Activated T-cell treated with anti-CD3 and anti-CD28 coated beads, Interleukin-2, amount 50 U/mL, for 48 hours (primary cell): ENCODE data around the gene TTBK1.

Source experiments
- DNase-seq, 2 experiments: peaks; one replicate each; pipeline ENCODE4 v3.0.0-alpha.2; 2020

The TTBK1 gene

DNA sequence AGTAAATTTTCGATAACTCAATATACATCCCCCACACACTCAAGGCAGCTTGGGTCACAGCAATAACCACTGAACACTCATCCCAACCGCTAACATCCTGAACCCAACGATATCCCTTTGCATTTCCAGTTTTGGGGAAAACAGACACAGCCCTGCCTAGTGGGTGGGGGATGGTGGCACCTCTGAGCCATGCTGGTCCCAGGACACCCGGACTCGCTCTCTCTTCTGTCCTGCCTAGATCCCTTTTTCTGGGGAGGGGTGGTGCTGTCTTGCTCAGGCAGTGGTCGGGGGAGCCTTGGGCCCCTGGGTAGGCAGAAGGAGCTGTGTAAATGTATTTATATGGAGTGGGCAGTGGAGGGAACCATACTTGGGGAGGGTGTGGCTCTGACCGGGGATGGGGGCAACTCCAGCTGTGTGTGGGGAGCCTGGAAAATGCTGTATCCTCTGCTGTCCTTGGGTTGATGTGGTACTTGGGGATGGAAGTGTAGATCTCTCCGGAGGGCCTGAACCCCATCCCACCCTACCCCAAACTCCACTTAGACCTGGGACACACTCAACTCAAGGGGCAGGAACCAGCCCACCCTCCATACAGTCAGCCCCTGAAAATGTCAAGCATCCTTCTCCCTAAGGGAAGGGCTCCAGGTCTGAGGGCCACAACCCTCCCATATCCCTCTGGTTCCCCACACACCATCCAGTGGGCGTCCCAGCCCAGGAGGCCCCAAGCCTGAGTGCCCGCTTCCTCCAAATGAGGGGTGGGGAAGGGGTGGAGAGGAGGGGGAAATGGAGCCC, 31.0 kb downstream of the TTBK1 start:
- DNase-seq: no peak

DNA sequence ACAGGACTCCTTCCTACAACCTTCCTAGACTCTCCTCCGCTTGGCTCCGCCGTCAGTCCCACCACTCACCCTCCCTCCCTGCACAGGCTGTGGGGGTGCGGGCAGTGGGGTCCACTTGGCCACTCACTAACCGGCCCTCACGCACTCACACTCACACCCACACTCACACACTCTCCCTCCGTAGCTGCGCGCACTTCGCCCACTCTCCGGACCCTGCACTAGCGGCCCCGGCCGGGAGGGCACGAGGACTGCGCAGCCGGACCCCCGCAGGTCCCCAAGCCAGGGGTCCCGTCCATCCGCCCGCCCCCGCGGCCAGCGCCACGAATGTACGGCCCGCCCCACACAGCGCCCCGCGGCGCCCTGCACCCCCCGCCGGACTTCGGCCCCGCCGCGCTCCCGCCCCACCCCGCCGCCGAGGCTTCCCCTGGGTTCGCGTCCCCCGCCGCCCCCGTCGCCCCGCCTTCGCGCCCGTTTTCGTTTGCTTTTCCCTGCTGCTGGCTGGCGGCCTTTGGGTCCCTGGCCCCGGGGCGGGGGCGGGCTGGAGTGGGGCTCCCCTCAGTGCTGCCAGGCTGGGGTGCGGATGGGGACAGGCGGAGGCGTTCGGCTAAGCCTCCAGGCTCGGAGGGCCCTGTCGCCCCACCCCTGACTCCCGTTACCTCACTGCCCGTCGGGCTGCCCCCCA, 31.8 kb downstream of the TTBK1 start:
- peak; percentile 35 to 43 for DNase-seq

DNA sequence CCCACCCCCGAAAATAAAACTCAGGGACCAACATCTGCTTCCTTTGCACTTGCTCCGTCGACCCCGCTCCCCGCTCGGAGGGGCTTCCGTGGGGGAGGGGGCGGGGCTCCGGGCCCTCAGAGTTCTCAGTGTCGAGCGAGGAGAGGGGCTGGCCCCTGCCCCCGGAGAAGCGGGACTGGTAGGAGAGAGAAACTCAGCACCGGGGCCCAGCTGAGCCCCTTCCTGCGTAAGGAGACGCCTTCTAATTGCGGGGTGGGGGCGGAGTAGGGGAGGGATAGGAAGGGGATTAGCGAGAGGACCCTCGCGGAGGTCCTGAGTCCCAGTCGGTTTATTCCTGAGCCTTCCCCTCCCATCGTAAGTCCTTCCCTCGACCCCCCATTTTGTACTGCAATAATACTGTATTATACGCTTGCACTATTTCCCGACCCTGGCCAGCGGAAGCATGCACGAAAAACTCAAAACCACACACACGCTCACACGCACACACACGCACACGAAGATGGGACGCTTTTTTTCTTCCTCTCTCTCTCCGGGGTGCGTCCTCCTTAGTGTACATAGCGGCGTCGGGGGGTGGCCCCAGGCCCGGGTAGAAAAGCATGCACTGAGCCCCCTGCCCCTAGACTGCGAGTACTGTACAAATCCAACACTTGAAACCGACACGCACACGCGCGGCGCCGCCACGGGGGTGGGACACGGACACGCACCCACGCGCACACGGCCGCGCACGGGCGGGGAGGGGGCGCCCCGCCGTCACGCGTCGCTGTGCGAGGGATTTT, 32.7 kb downstream of the TTBK1 start:
- peak; percentile 36 to 43 for DNase-seq

DNA sequence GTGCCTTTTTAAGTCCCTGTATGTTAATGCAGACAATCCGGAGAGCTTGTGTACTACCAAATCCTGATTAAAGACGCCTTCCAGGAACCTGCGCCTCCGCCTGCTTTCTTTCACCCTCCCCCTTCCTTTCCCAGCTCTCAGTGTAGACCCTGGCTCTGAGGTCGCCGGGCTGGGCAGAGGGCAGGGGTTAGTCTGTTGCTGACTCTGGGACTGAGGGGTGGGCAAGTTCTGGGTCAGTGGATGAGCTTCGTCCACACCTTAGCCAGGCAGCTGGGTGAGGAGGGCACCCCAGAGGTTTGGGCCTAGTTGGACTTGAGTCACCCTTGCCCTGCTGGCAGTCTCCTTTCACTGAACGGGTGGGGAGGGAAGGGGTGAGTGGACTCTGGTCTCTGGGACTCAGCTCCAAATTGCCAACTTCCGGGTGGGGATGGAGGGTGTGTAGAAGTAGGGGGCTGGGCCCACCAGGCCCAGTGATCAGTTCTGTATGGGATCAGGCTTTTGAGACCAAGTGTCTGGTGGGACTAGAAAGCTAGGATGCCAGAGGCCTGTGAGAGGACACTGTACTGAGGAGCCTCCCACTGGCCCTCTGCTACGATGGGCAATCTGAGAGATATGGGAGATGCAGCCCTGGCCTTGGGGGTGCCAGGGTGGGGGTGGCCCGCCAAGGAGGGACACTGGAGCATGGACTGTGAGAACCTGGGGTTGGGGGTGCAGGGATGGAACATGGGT, 33.5 kb downstream of the TTBK1 start:
- DNase-seq: no peak

DNA sequence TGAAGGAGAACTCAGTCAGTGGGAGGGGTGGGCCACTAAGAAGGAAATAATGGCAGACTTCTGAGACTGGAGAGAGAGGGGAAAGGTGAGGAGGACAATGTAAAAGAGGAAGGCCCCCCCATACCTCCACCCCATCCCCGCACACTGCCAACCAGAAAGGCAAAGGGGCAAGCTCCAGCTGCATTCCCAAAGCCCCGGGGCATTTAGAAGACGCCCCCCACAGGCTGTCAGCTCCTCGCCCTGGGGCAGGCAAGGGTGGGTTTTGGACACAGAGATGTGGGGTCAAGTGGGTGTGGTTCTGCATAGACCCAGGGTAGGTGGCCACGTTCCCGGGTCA, 34.0 kb downstream of the TTBK1 start:
- no peak for DNase-seq

DNA sequence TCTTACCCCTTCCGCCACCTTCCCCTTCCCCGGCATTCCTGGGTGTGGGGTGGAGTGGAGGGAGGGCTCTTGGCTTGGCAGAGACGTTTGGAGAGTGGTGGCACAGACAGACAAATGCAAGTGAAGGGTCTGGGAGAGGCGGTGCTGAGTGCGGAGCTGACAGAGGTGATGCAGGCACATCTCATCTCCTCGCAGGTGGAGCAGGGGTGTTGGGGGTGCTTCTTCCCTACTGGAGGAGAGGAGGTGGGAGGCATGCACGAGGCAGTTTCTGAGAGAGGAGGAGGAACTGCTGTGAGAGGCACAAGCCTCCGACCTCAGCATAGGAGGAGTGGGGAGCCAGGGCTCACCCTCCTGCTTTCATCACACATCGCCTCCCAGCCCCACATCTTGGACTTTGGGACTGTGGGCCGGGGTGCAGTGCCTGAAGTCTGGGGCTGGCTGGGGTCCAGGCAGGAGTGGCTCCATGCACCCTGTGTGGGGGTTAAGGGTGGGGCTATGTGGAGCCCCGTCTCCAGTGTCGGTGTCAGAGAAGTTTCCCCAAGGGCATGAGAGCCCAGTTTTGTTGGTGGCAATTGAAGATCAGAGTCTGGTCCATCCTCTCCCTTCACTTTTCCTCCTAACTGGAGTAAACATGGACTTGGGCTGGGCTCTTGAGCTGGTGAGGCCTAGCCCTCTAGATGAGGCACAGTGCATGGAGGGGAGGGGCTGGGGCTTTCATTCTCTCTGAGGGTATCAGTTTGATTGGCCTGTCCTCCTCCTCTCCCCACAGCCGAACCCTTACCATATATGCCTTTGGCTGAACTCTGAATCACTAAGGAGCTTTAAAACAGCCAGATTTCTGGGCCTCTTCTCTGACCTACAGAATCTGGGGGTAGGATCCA, 34.6 kb downstream of the TTBK1 start:
- DNase-seq: no peak

DNA sequence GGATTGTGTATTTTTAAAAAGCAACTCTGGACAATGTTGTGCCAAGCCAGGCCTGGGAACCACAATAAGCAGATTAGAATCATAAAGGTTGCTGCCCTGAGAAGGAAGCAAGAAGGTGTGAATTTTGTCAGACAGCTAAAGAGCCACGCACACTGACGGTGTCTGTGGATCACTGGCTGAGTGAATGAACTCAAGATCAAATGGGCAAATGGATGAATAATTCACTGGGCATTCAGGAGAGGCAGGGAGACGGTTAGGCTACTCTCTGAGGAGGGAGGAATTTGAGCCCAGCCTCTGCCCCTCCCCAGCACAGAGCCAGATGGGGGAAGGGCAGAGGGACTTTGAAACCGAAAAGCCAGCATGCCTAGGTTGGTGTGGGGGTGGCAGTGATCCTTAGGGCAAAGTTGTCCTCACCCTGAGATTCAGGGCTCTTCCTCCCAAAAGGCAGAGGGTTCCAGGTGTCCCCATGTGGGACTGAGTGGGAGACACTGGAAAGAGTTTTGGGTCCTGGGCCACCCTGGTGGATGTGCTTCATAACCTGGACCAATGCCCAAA, 35.3 kb downstream of the TTBK1 start:
- no peak for DNase-seq

DNA sequence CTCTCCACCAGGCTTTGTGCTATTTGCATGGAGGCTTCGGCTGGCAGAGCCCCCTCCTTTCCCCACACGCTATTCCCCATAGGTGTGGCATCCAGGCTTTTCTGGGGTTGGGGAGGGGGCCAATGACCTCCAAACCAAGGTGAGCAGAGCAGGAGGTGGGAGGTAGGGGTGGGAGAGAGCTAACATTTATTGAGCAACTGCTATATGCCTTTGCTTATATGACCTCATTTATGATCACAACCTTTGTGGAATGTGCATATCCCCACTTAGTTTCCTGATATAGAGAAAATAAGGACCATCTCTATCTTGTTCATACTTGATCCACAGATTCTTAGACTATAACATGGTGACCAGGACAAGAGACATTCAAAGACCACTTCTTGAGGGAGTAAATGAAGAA, 37.0 kb downstream of the TTBK1 start:
- no peak for DNase-seq

DNA sequence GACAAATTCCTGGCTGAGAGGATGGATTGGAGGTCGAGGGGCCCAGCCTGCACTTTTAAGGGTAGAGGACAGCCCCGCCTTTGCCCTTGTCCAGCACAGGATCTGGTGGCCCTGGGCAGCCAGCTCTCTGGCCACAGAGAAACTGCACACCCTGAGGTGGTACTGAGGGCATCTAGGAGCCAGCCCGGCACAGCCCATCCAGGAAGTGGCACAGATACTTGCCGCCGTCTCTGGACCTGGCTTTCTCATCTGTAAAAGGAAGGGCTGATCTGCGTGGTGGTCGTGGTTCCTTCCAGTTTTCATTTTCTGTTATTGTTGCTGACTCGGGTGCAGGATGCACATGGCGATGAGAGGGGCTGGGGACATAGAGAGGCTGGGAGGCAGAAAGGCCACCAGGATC, 38.8 kb downstream of the TTBK1 start:
- DNase-seq: no peak

DNA sequence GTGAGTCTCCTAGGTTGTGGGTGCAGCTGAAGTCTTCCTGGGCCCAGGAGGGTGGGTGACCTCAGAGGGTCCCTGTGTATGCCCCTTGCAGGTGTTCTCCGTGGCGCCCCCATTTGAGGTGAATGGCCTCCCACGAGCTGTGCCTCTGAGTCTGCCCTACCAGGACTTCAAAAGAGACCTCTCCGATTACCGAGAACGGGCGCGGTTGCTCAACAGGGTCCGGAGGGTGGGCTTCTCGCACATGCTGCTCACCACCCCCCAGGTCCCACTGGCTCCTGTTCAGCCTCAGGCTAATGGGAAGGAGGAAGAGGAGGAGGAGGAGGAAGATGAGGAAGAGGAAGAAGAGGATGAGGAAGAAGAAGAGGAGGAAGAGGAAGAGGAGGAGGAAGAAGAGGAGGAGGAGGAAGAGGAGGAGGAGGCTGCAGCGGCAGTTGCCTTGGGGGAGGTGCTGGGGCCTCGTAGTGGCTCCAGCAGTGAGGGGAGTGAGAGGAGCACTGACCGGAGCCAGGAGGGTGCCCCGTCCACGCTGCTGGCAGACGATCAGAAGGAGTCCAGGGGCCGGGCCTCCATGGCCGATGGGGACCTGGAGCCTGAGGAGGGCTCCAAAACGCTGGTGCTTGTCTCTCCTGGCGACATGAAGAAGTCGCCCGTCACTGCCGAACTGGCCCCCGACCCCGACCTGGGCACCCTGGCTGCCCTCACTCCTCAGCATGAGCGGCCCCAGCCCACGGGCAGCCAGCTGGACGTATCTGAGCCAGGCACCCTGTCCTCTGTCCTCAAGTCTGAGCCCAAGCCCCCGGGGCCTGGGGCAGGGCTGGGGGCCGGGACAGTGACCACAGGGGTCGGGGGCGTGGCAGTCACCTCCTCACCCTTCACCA, 39.6 kb downstream of the TTBK1 start:
- no peak for DNase-seq

DNA sequence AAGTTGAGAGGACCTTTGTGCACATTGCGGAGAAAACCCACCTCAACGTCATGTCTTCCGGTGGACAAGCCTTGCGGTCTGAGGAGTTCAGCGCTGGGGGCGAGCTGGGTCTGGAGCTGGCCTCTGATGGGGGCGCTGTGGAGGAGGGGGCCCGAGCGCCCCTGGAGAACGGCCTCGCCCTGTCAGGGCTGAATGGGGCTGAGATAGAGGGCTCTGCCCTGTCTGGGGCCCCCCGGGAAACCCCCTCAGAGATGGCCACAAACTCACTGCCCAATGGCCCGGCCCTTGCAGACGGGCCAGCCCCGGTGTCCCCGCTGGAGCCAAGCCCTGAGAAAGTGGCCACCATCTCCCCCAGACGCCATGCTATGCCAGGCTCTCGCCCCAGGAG, 40.2 kb downstream of the TTBK1 start:
- DNase-seq: no peak

DNA sequence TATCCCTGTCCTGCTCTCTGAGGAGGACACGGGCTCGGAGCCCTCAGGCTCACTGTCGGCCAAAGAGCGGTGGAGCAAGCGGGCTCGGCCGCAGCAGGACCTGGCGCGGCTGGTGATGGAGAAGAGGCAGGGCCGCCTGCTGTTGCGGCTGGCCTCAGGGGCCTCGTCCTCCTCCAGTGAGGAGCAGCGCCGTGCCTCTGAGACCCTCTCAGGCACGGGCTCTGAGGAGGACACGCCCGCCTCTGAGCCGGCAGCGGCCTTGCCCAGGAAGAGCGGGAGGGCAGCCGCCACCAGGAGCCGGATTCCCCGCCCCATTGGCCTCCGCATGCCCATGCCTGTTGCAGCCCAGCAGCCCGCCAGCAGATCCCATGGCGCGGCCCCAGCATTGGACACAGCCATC, 40.6 kb downstream of the TTBK1 start:
- DNase-seq: no peak

DNA sequence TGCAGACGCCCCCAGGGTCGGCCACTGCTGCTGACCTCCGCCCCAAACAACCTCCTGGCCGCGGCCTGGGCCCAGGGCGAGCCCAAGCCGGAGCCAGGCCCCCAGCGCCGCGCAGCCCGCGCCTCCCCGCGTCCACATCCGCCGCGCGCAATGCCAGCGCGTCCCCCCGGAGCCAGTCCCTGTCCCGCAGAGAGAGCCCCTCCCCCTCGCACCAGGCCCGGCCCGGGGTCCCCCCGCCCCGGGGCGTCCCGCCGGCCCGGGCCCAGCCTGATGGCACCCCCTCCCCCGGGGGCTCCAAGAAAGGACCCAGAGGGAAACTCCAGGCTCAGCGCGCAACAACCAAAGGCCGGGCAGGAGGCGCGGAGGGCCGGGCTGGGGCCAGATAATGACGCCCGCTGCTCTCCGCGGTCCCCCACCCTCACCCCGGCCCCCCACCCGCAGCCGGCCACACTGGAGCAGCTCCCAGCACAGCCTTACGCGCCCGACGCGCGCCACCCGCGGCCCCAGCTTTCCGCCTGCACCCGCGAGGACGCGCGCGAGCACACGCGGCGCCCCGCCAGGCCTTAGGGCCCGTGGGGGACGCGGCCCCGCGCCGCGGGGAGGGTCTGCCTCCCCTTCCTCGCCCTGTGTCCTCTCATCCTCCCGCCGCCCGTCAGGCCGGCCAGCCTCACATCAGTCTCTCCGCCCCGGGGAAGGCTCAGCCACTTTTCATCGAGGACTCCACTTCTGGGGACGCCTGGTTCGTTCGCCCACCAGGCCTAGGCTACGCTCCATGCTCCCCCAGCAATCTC, 41.9 kb downstream of the TTBK1 start:
- DNase-seq: no peak

DNA sequence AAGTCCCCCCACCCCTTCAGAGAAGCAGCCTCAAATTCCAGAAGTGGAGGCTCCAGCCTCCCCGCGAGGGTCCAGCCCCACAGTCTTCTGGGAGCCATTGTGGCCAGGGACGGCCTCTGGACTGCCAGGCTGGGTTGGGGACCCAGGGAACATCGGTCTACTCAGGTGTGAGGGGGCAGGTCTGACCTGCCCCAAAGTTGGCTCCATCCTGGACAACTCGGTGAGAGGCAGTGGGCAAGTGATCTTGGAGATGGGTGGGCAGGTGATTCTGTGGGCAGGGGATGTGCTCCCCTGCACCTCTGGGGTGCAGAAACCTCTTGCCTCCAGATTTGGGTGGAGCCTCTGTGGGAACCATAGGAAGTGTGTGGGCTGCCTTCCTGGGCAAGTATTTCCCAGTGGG, 42.6 kb downstream of the TTBK1 start:
- DNase-seq: no peak

DNA sequence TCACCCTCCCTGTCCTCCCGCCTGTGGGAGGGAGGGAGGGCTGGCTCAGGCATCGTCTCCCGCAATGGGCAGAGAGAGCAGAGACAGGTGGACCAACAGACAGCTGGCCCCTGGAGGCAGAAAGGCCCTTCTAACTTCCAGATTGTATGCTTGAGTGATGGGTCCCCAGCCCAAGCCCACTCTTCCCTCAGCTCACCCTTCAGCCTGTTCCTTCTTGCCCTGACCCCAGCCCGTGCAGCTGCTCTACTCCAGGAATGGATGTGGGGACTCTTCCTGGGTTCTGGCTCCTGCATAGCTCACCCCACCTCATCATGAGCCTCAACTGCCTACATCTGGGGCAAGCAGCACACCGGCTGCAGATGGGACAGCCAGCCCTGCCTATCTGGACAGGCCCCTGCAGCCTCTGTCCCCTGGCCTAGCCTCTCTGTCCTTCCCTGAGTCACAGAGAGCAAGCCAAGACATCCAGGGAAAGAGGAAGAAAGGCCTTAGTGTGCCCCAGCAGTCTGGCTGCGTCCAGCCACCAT, 43.2 kb downstream of the TTBK1 start:
- no peak for DNase-seq

DNA sequence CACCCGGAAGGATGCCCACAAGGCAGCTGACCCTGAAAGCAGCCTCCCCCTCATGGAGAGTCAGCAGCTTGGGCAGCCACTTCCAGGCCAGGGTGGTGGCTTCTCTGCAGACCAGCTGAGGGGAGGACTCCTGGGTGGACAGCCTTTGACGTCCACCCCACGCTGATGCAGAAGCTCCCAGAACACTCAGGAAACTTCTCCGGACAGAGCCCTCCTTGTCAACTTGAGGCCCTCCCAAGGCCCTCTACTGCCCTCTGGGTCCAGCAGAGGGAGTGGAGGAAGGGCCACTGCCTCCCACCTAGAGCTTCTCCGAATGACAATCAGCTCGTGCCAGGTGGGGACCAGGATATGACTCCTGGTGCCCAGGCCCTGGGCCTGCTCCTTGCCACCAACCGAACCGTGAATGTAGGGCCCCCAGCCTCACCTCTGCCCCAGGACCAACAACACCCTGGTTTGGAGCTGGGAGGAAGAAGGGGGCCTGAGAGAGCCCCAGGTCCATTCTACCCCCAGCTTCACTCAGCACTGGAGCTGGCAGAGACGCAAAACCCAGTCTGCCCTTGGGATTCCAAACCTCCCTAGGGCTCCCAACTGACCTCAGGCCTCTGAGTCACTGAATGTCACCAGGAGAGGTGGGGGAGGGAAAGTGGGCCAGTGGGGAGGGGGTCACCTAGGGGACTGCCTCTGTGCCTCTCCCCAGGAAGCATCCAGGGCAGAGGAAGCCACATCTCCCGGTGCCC, 43.9 kb downstream of the TTBK1 start:
- no peak for DNase-seq

DNA sequence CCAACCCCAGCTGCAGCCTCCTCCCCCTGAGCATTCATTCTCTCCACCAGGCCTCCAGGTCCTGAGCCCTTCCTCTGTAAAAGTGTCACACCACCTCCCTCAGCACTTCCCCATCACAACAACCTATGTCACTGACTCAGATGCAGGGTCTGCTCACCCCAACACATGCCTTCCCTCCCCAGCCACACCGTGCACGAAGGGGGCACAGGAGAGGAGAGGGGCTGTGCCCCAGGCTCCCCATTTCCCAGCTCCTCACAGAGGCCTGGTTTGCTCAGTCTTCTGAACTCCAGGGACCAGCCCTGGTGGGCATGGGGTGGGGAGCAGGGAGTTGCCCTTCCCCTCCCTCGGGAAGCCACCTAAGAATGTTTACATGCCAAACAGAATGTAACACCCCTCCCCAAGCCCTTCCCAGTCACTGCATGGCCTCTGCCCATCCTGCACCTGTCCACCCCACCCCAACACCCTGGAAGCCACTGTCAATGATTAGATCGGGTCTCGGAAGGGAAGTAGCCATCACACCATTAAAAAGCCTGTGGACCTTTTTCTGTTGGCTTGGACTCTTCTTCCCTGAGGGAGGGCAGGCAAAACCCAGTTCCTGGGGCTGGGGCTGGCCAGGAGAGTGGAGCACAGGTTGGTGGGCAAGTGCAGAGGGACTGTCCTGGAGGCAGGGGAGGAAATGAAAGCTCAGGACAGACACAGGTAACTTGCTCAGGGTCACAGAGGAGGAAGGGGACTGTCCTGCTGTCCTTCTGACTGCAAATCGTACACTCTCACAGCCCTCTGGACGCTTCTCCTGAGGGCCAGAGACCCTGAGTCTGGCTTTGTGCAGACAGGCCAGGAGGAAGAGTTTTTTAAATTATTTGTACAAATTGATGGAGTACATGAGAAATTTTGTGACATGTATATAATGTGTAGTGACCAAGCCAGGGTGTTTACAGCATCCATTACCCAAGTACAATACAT, 44.7 kb downstream of the TTBK1 start:
- DNase-seq: no peak
